ENCODE data around the gene MAMDC4.
"Not testable (repeated sequence)": the region's sequence is repeated elsewhere in the genome, so short reads cannot be mapped to it uniquely, and the experiment has no call there.

MAMDC4 gene

DNA sequence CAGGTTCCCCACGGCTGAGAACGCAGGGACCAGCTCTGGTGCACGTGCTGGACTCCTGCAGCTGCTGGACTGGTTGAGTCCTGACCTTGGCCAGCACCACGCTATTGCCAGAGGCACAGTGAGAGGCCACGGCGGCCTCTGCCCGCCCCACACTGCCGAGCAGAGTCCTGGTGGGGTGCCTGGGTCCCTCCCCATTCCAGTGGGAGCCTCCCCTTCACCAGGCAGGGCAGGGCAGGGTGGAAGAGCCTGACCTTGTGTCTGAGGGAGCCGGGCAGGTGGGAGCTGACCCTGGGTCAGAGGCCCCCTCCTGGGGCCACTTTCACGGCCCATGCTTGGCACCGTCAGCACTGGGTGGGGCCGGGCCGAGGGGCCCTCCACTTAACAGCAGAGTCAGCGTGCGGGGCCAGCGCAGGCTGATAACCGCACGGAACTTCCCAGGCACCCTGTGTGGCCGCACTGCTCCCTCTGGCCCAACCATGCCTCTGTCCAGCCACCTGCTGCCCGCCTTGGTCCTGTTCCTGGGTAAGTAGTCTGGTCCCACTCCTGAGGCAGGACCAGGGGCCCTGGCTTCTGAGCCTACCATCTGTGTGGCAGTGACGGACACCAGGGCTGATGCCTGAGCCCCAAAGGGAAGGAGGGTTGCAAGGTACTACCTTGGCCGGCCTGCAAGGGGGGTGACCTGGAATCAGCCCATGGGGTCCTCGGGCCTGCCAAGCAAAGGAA, at the start of gene MAMDC4:
MAMDC4 (plus strand) TSS at position 406 of the 723 bp plus-strand sequence; CDS start at position 477, 71 bp downstream.
- DNase-seq: no peak

GRCh38 chr9:136803009-136803550, 49.1 kb upstream of the MAMDC4 start:
- not testable (repeated sequence) for DNase-seq

GRCh38 chr9:136803551-136804508, 48.3 kb upstream of the MAMDC4 start:
- DNase-seq: no peak

DNA sequence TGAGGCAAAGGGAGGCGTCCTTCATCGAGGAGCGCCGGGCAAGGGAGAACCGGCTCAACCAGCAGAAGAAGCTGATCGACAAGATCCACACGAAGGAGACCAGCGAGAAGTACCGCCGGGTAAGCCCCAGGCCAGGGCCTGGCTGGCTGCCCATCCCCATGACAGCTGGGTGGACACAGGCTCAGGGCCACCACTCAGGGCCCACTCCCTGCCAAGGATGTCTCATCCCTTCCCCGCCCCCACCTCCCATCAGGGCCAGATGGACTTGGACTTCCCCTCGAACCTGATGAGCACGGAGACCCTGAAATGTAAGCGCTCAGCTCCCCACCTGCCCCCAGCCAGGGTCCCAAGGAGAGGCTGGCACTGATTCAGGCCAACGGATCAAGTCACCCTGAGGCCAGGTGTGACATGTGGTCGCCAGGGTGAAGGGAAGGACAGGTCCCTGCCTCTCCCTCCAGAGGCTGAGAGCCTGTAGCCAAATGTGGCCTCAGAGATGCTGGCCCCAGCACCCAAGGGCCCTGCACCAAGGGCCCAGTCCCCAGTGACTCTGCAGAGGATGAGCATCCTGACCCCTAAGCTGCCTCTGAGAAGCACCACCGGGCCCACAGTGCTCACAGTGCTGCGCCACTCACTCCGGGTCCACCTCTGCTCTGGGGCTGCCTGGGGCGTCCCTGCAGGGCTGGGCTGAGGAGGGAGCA, 47.5 kb upstream of the MAMDC4 start:
- no peak for DNase-seq

DNA sequence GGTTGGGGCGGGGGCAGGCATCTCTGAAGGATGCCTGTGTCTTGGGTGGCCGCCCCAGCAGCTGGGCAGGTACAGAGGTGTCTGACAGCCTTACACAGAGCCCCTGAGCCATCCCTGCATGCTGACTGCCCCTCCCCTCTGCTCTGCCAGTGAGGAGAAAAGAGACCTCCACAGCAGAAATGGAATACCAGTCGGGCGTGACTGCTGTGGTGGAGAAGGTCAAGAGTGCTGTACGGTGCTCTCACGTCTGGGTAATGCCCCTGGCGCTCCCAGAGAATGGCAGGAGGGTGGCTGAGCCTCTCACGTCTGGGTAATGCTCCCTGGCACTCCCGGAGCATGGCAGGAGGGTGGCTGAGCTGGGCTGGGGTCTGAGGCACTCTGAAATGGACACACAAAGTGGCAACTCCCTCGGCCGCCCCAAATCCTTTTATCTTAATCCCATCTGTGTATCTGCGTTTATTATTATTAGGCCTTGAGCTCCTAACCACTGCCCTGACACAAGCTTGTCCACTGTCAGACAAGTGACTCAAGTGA, 46.9 kb upstream of the MAMDC4 start:
- no peak for DNase-seq

- no peak for DNase-seq
Observed at GRCh38 chr9:136806067-136806466, 46.1 kb upstream of the MAMDC4 start.

GRCh38 chr9:136806631-136807201, 45.4 kb upstream of the MAMDC4 start:
- DNase-seq: no peak

DNA sequence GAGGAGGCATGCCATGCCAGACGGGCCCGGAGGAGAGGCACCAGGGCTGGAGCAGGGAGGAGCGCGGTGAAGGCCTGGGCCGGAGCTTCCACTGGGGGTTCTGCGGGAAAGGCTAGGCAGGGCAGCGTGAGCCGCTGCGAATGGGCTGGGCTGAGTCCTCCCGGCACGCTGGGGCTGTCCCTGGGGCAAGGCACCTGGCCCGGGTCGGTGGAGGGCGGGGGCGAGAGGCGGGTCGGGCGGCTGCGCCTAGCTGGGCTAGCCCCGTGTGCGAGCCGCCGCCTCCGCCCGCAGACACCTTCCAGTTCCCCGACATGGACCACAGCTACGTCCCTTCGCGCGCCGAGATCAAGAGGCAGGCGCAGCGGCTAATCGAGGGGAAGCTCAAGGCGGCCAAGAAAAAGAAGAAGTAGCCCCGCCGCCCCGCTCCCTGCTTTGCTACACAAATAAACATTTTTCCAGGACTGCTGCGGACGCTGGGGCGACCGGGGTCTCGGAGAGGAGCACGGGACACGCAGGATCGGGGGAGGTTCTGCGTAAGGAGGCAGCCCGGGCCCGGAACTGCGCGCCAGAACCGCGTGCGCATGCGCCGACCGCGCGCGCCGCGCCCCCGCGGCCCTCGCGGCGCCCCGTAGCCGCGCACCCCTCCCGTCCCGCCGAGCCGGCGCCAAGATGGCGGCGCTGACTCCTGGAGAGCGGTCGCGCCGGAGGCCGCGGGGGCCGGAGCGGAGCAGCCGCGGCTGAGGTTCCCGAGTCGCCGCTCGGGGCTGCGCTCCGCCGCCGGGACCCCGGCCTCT, 44.7 kb upstream of the MAMDC4 start, which contains the start of gene RABL6:
RABL6 (plus strand) TSS at position 668 of the 794 bp plus-strand sequence. CDS start 249 bp downstream, outside the sequence.
- DNase-seq: peak; percentile 87

- peak; percentile 34 for DNase-seq
Observed at GRCh38 chr9:136808075-136808805, 43.9 kb upstream of the MAMDC4 start.

- no peak for DNase-seq
Observed at GRCh38 chr9:136808806-136809158, 43.4 kb upstream of the MAMDC4 start.

DNA sequence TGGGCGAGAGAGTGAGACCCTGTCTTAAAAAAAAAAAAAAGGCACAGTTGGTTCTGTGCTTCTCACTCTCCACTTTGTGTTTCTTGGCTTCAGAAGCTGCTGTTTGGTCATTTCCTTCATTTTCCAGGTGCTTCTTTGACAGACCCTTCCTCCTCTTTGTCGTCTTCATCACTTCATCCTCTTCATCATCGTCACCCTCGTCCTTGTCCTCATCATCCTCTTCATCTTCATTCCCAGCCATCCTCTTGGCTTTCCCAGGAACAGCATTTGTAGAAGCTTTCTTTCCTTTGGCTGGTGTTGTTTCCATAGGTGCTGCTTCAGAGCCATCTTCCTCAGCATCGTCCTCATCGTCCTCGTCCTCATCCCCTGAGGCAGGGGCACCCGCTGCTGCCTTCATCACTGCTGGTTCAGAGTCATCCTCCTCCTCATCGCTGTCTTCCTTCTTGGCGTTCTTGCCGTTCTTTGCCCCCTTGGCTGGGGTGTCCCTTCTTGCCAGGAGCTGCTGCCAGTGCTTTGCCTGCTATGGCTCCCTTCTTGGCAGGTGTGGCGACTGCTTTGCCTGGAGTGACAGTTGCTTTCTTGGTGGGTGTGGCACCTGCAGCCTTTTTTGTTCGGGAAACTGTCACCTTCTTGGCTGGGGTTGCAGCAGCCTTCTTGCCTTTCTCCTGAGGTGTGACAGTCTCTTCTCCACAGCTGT, 37.3 kb upstream of the MAMDC4 start:
- no peak for DNase-seq

GRCh38 chr9:136815422-136815782, 36.7 kb upstream of the MAMDC4 start:
- DNase-seq: no peak

DNA sequence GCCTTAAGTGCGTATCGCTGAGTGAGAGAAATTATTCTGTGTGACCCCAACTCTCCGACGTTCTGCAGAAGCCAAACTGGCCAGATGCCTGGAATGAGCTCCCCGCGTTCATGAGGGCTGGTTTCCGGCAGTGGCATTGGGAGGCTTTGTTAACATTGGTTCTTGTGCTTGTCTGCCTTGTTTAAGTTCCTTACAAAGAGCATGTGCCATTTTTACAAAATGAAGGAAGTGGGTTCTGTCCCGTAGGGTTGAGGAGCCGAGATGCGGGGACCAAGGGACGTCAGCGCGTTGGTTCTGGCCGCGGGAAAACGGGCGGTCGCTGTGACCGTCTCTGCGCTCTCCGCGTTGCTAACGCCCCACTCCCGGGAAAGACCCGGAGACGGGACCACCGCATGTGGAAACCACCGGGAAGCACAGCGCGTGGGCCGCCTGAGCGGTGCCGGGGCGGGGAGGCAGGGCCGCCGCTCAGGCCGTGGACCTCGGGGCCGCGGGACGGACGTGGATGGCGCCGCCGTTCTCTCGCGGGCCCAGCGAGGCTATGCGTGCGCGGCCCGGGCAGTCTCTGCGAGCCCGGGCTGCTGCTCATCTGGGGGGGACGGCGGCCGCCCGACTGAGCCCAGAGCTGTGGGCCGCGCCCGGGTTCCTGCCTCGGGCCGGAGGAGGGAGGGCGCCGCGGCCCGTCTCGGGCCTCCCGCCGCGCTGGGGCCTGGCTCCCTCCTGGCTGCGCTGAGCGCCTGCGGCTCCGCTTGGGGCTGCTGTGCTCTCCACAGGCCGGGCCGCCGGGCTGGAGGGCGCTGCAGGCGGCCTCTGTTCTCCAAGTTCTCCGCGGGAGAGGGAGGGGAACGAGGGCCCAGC, 30.9 kb upstream of the MAMDC4 start:
- no peak for DNase-seq

GRCh38 chr9:136821826-136822544, 30.2 kb upstream of the MAMDC4 start:
- DNase-seq: no peak

DNA sequence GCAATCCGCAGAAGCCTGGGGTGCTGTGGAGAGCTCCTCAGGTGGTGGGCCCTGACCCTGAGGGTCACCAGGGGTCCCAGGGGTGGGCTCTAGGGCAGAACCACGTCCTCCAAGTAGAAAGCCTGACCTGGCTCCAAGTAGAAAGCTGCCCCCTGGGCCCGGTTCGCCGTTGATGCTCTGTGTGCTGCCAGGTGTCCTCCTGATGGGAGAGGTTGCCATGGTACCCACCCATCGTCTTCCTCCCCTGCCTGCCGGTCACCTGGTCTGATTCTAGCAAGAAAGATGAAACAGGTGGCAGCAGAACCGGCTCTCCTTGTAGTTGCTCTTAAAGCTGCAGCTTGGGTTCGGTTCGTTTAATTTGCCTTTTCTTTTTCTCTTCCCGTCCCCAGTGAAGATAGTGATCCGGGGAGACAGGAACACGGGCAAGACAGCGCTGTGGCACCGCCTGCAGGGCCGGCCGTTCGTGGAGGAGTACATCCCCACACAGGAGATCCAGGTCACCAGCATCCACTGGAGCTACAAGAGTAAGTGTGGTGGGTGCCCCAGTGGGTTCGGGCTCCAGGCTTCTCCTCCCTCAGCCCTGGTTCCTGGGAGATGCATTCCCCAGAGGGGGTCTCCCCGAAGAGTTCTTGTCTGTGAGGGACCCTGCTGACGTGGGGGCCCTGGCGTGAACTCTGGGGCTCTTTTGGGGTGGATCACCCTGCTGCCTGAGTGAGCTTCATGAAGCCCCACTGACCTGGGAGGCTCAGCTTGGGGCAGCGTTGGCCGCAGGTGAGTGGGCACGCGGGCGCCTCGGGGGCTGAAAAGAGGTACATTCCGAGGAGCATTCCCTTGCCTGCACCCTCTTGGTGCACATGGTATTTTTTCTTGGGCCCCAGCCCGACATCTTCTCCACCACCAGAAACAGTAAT, 28.8 kb upstream of the MAMDC4 start:
- no peak for DNase-seq

GRCh38 chr9:136824496-136825225, 27.5 kb upstream of the MAMDC4 start:
- DNase-seq: no peak
